SW480 (cell line): Measurements from ENCODE around the gene PRSS57.
"Not testable (repeated sequence)": the region's sequence is repeated elsewhere in the genome, so short reads cannot be mapped to it uniquely, and the experiment has no call there.

Experiments
- DNase-seq: peaks from one replicate; pipeline ENCODE4 v3.0.0-alpha.2; 2016; ENCODE audit warnings: low spot score

PRSS57 gene

DNA sequence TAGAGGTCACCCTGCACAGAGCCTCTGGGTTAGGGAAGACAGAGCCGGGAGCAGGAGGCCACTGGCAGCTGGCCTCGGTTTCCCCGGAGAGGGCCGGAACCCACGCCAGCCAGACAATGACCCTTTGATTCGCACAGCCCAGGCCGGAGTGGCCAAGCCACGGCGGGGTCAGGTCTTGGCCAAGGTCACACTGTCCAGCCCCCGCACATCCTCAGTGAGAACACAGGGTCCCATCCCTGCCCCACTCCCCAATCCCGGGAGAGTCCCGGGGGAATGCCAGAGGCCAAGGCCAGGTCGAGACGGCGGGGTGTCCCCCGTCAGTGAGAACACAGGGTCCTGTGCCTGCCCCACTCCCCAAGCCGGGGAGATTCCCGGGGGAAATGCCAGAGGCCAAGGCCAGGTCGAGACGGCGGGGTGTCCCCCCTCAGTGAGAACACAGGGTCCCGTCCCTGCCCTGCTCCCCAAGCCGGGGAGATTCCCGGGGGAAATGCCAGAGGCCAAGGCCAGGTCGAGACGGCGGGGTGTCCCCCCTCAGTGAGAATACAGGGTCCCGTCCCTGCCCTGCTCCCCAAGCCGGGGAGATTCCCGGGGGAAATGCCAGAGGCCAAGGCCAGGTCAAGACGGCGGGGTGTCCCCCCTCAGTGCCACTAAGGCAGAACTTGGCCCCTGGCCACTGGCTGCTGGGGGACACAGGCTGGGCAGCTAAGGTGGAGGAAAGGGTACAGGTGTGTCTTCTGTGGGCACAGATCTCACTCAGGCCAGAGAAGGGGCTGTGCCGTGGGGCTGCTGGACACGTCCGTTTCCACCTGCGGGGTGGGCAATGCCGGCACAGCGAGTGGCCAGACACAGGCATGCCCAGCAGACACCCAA lies 20.7 kb downstream of the PRSS57 start:
- no peak for DNase-seq

DNA sequence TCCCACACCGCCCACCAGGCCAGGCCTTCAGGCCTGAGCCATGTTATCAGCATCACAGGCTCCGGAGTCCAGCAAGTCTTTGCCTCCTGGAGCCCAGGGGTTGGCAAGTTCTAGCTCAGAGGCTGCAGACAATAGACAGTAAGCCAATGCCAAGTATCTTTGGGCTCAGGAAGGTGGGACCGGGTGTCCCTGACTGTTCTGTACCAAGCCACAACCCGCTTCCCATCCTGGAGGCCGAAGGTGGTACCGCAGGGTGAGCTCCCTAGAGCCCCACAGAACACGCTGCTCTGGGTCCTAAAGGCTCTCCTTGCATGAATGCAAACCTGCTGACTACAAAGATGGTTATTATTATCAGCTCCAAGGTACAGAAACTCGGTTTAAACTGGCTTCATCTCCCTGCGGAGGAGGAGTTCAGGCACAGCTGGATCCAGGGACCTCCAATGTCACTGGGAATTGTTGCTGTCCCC lies 24.6 kb downstream of the PRSS57 start:
- peak; percentile 16 for DNase-seq

DNA sequence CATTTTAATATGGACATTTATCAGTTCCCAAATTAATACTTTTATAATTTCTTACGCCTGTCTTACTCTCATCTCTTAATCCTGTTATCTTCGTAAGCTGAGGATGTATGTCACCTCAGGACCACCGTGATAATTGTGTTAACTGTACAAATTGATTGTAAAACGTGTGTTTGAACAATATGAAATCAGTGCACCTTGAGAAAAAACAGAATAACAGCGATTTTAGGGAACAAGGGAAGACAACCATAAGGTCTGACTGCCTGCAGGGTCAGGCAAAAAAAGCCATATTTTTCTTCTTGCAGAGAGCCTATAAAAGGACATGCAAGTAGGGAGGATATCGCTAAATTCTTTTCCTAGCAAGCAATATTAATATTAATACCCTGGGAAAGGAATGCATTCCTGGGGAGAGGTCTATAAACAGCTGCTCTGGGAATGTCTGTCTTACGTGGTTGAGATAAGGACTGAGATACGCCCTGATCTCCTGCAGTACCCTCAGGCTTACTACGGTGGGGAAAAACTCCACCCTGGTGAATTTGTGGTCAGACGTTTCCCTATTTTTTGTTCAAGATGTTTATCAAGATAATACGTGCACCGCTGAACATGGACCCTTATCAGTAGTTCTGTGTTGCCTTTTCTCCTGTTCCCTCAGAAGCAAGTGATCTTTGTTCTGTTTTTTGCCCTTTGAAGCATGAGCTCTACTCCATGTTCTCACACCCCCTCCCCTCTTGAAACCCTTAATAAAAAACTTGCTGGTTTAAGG lies 26.4 kb downstream of the PRSS57 start:
- DNase-seq, result not testable (repeated sequence)

DNA sequence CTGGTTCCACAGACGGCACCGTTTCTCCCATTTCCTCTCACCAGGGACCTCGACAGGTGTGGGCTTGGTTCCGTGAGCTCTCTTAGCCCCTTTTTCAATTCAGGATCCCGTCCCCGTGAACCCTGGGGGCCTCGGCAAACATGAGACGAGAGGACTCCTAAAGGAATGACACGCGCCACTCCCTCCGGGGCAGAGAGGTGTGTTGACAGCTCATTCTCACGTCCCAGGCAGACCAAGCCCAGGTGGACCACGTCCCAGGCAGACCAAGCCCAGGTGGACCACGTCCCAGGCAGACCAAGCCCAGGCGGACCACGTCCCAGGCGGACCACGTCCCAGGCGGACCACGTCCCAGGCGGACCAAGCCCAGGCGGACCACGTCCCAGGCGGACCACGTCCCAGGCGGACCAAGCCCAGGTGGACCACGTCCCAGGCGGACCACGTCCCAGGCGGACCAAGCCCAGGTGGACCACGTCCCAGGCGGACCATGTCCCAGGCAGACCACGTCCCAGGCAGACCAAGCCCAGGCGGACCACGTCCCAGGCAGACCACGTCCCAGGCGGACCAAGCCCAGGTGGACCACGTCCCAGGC lies 28.2 kb downstream of the PRSS57 start:
- not testable (repeated sequence) for DNase-seq

DNA sequence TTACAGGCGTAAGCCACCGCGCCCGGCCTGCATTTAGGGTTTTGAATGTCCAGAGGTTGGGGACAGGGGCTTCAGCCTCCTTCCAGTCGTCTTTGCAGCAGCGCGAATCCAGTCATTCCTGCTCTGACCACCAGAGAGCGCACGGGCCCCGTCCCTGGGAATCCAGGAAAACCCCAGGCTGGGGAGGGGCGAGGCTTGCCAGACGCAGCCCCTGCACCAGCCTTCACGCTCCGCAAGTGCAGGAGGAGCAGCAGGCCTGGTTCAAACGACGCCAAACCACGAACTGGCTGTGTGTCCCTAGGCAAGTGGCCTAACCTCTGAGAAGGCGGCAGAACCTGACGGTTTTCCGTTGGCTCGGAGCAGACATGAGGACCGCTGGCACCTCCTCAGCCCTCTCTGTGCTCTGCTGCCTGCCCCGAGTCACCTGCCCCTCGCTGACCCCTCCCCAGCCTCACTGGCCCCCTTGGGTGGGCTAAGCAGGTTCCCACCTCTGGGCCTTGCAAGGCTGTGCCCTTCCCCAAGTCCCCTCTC lies 30.3 kb downstream of the PRSS57 start:
- DNase-seq, result peak; percentile 56

DNA sequence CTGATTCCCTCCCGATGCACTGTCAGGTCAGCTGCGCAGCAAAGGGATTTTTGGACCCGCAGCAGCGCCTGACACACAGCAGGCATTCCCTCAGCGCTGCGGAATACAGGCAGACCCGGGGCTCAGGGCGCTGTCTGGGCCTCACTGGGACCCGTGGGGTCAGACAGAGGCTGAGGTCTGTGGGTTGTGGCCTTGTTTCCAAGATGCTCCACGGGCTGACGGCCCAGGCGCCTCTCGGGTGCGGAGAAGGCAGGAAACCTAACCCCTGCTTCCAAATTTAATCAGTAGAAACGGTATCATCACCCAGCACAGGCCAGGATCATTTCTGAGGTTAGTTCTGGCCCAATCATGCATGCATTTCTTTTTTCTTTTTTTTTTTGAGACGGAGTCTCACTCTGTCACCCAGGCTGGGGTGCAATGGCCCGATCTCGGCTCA lies 31.6 kb downstream of the PRSS57 start:
- no peak for DNase-seq

DNA sequence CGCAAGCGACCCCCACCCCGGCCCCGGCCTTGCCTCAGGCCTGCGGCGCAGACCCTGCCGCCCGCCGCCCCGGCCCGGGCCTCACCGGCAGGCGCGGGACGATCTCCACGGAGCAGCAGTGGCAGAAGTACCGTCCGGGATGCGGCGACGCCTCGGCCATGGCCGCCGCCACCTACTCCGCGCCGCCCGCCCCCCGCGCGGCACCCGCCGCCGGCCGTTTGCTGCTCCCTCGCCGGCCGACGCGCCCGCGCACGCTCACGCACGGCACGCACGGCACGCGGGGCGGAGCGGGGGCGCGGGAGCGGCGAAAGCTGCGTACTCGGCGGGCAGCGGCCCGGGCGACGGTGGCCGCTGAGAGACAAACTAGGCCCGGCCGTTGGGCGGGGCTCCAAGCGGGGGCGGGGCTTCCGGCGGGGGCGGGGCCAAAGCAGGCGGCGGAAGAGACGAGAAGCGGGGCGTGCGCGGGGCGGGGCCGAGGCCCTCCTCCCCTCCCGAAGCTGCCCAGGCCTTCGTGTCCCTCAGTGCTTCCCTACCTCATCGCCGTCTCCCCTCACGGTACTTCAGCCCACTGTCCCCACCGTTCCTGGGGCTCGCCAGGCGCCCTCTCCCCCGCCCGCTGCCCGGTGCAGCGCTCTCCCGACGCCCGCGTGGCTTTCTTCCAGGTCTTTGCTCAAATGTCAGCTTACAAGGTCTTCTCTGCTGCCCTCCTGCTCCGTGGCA lies 32.1 kb downstream of the PRSS57 start, which contains the start of gene RNF126:
TSS of gene RNF126 (minus strand) at position 253 of the 720 bp plus-strand sequence. CDS start at position 160, 93 bp downstream.
- DNase-seq, result peak; percentile 73

DNA sequence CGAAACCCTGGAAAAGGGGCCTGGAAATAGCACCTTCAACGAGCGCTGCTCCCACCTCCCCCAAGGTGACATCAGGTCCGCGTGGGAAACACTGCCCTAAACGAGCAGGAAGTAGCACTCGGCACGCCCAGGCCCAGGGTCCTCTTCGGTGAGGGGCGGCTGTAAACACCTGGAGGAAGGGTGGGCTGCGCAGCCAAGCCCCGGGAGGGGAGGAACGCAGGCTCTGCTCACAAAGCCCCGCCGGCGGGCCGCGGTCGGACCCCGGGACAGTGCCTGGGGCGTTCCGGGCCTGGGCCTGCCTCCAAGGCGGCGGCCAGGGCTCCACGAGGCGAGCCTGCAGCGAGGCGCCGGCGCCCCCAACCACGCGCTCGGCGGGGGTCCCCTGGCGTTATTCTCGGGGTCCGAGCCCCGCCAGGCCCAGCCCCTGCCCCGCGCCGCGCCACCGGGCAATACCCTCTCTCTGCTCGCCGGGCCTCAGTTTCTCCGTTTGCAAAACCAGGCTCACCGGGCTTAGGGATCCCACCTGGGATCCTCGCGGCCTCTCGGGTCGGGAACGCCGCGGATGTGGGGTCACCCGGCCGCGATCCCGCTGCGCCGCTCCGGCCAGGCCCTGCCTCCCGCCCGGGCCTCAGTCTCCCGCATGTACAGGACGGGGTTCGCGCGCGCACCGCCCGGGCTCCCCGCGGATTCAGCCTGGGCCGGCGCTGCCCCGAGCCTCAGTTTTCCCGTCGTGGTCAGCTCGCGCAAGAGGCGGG lies 32.9 kb downstream of the PRSS57 start:
- peak; percentile 16 for DNase-seq

DNA sequence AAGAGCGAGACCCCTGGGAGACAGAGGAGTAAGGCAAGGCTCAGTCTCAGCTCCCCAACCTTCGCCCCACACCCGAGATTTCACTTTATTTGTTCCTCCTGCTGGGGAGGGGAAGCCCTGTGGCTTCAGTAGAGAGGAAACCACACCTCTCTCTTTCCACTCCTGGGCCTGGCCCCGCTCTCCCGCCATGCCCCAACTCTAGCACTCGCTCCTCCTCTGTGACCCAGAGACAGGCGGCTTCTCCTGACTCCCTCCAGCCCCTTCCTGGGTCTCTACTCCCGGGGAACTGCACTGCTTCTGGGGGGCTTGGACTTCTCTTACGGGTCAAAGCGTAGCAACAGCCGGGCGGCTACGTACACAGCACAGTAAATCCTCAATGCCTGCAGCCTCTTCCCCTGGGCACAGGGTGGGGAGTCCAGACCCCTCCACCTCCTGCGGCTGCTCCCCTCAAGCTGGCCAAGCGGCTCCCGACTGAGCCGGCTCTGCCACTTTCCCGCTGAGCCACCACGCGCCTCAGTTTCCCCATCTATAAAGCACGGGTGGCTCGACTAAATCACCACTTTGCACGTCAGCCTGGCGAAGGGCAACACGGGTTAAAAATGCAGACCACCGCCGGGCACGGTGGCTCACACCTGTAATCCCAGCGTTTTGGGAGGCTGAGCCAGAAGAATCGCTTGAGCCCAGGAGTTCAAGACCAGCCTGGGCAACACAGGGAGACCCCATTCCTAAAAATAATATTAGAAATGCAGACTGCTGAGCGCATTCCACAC lies 33.6 kb downstream of the PRSS57 start:
- no peak for DNase-seq

DNA sequence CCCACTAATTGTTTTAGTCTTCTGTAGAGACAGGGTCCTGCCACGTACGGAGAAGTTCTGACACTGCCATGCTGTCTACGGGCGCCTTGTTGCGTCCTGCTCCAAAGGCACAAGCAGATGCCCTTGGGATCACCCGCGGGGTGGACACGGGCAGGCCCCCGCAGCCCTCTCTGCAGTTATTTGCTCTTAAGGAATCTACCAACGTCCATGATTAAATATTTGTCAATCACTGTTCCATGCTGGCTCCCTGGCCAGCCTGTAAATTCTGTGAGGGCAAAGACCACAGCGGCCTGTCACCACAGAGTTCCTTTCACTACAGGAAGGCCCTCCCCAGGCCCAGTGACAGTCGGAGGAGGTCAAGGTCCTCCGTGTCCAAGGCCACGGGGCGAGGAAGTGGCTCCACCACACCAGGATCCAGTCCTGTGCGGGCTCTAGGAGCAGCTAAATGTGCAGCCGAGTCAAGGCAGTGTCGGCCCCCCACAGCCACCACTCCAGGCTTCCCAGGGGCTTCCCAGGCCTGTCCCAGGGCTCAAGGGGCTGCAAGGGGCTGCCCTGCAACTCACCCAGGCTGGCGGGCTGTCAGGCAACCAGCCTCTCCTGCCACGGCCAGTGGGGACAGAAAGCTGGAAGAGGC lies 34.3 kb downstream of the PRSS57 start:
- no peak for DNase-seq

DNA sequence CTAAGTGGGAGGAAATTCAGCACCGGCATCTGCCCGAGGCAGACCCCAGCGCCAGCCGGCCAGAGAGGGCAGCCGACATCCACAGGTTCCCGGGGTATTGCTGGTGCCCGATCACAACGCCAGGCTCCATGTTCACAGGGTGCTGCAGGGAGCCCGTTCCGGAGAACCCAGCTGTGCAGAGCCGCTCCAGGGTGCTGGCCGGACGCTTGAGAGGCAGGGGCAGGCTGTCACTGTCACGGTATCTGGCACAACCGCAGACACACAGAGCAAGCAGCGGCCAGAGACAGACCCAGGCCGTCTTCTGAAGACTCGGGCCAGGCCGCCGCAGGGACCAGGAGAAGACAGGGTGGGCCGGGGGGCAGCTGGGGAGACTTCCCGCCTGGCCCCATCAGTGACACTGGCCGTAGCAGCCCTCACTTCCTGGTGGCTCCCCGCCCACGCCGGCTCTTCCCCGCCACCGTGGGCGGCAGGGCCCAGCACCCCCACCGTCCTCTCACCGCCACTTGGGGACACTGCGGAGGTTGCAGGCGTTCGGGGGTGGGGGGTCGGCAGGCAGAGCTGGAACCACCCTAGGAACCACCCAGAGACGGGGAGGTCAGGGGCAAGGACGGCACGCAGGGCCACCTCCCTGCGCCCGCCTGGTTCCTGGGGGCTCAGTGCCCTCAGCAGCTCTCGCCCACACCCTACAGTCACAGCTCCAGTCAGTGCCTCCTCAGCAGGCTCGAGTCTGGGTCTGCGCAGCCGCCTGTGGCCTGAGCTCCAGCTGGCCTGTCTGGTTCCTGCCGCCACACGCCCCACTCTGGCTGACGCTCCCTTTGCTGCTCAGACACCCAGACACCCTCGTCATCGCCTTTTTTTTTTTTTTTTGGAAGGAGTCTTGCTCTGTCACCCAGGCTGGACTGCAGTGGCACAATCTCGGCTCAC lies 36.1 kb downstream of the PRSS57 start:
- no peak for DNase-seq

DNA sequence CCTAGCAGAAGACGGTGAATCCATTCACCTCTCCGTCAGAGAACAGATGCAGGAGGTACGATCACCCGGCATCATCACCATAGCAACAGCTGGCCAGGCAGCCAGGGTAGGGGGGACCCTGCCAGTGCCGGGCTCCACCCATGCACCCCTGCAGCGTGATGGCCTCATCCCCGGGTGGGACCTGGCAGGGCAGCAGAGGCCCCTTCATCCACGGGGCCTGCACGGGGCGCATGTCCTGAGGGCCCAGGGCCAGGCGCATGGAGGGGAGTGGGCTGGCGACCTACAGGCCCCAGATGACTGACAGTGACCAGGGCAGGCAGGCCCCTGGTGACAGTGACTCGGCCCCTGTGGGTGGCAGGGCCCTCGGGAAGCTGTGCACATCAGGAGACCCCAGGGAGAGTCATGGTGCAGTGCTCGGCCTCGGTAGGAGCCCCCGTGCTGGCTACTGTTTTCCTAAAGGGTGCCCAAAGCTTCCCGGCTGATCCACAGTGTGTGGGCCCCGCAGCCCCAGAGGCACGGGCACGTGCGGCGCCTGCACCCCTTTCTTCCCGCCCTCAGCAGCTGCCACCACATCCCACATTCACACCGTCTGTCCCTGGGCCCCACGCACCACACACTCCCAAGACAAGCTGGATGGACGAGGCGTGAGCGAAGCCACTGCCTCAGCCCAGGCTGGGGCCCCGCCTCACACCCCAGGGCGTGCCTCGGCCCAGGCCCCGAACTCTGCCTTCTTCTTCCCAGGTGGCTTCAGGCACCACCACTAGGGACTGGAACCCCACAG lies 37.0 kb downstream of the PRSS57 start:
- DNase-seq, result no peak

DNA sequence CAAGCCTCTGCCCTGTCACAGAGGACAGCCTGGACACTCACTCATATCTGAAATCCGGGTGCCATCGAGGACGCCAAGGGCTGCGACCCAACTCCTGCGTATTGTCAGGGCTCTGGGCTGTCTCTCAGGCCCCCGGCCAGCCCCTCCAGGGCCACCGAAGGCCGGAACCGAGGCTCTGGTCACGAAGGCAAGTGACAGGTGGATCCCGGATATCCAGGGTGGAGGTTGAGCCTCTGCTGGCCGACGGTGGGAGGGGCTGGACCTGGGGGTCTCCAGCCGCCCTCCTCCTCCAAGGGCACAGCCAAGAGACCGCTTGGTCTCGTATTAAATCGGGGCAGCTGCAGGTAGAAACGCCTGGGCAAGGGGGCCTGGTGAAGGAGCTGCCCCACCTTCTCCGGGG lies 37.6 kb downstream of the PRSS57 start:
- no peak for DNase-seq

DNA sequence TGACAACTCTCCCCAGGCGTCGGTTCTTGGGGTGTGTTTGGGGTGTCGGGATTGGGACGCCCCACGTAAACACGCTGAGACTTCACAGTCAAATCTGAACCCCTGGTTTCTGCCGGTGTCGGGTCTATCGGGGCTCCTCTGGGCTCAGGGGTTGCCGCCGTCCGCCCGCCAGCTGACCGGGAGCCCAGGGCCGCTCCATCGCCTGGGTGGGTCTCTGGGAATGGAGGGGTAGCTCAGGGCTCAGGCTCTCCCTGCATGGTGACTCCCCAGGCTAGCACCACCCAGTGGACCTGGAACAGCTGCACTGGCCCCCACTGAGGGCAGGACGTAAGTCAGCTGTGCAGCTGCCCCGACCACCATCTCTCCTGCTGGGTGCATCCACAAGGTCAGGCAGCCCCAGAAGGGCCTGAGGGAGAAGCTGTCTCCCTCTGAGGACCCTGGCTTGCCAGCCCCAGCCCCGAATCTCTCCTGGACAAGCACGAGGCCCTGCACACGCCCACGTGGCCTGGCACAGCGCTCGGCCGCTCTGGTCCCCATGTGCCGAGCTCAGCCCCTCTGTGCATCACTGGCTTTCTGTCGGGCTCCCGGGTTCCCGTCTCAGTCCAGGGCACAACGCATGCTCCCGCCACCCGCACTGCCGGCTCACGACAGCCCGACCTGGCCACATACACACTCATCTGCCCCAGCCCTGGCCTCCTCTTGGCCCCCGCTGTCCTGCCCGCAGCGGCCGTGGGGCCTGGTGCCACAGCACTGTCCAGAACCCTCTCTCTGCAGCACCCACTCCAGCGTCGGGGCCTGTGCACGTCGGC lies 38.3 kb downstream of the PRSS57 start:
- DNase-seq, result no peak

DNA sequence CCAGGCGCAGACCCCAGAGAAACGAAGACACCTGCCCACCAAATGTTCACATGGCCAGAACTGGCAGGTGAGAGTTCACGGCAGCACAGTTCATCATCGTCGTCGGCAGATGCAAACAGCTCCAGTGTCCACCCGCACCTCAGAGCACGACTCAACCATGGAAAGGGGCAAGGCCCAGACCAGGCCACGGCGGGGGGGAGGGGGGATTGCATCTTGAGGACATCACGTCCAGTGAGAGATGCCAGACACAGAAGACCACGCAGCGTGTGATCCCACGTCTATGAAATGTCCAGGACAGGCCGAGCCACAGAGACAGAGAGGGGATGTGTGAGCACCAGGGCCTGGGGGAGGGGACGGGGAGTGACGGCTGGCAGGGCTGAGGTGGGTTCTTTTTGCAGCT lies 39.6 kb downstream of the PRSS57 start:
- DNase-seq, result no peak

DNA sequence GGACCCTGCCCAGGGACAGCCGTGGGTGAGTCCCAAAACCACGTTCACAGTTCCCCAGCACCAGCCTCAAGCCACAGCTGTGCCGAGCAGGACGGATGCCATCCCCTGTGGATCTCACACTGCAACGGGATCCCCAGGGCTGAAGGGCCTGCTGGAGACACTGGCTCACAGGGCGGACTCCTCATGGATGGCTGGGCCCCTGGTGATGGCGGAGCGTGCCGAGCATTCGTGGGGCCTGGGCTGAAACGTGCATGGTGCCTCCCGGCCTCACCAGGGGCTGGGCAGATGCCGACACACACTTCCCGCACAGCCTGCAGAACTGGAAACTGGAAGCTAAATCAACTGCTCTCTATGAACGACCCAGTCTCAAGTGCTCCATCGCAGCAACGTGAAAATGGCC lies 41.8 kb downstream of the PRSS57 start:
- no peak for DNase-seq
